Measurements from ENCODE around the gene FOXK1.
"Not testable (repeated sequence)": the region's sequence is repeated elsewhere in the genome, so short reads cannot be mapped to it uniquely, and the experiment has no call there.

The FOXK1 gene

DNA sequence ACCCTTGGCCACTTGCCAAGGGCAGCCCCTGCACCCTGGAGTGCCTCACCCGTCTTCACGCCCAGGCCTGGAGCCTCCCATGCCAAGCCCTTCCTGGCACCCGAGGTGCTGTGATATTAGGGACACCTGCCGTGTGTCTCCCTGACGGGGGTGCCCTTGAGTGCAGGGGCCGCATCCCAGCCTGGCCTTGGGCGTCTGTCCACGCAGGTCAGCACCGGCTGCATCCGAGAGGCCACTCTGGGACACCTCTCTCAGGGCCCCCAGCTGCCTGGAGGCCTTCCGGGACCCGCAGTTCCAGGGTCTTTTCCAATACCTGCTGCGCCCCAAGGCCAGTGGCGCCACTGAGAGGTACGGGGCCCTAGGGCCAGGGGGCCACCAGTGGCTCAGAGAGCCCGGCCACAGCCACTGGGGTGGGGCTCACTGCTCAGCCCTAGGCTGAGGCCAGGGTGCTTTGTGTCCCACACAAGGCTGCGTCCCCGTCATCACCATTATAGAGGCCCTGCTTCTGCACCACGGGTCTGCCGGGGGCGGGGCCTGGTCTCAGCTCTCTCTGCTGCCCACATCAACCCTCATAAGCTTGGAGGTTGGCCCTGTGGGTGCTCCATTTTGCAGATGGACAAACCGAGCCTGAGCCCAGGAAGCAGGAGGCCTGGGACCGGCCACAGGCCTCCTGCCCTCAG, 106.0 kb downstream of the FOXK1 start:
- DNase-seq = no peak

DNA sequence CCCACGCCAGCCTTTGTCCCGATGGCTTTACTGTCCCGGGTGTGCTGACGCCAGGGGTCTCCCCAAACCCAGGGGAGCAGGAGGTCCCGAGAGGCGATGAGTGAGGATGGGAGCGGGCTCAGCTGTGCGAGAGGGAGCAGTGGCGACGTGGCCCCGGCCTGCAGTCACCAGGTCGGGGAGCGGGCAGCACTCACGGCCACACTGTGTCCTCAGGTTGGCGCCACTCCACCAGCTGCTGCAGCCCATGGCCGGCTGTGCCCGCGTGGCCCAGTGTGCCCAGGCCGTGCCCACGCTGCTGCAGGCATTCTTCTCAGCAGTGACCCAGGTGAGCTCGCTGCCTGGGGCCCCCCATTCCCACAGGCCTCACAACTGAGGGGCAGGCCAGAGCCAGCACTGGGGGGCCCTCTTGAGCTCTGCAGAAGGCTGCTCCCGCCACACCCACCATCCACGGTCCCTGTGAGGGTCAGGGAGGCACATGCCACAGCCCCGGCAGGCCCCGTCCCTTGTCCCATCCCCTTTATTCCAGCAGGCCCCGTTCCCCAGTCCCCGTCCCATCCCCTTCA, 106.6 kb downstream of the FOXK1 start:
- no peak for DNase-seq

DNA sequence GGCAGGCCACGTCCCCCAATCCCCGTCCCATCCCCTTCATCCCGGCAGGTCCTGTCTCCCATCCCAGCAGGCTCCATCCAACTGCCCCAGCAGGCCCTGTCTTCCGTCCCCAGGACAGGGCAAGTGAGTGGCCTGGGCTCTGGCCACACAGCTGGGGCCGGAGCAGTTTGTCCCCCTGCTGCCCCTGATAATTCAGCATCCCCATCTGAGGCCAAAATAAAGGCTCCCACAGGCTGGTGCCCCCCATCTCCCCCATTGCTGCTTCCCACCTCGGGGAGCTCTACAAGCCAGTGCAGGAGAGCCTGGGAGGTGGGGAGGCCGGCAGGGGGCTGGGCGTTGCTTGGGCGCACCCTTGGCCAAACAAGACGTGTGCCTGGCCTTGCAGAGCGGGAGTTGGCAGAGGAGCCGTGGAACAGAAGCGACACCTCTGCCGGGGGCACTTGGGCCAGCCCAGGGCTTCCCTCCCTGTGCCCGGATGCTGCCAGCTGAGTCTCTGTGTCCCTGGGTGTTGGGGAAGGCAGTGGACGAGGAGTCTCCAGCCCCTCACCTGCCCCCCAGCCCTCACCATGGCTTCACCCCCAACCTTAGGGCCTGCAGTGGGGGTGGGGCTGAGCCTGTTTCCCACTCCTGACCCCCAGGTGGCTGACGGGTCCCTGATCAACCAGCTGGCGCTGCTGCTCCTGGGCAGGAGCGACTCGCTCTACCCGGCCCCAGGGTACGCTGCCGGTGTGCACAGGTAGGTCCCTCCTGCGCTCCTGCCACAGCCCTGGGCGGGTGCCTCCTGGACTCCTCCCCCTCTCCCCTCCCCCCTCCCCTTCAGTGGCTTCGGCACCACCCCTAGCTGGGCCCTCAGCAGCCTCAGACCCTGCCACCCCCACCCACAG, 107.3 kb downstream of the FOXK1 start:
- no peak for DNase-seq

DNA sequence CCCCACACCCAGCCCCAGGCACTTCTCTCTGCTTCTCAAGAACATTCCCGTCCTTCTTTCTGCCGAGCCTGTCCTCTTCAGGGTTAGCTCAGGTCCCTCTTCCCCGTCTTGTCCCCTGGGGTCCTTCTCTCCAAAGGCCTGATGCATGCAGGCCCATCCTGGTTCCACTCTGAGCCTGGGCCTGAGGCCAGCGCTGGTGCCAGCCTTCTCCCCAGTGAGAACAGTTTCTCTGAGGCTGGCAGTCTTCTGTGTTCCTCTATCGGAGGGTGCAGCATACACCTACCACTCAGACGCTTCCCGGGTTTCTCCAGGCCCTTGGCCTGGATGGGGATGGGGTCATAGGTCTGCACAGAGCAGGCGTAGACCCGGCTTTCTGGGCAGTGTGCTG, 108.0 kb downstream of the FOXK1 start:
- DNase-seq = no peak

DNA sequence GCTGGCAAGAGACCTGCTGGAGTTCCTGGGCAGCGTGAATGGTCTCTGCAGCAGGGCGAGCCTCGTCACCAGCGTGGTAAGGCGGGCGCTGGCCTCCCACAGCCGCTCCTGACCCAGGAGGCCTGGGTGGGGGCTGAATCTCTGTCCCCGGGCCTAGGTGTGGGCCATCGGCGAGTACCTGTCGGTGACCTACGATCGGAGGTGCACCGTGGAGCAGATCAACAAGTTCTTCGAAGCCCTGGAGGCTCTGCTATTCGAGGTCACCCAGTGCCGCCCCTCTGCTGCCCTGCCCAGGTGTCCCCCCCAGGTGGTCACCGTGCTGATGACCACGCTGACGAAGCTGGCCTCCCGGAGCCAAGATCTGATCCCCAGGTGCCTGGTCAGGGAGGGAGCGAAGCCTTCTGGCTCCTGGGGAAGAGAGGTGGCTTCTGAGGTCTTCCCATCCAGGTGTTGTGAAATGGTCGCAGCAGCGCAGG, 108.5 kb downstream of the FOXK1 start:
- DNase-seq = no peak

DNA sequence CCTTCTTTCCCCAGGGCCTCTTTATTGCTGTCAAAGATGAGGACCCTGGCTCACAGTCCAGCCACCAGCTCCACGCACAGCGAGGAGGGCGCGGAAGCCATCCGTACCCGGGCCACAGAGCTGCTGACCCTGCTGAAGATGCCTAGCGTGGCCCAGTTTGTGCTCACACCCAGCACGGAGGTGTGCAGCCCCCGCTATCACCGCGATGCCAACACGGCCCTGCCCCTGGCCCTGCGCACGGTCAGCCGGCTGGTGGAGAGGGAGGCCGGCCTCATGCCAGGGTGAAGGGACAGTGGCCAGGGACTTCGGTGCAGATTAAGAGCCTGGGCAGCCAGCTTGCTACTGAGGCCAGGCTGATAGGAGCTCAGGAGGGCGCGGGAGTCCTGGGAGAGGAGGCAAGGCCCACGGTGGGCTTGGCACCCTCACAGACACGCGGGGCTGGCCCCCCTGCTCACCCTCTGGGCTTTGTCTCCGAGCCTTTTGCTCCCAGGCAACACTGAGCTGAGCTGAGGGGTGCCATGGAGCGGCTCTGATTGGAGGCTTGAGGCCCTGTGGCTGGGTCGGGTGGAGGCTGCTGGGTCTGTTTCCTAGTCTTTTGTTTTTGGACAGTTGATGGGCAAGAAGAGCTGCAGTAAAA, 109.1 kb downstream of the FOXK1 start:
- DNase-seq = no peak

DNA sequence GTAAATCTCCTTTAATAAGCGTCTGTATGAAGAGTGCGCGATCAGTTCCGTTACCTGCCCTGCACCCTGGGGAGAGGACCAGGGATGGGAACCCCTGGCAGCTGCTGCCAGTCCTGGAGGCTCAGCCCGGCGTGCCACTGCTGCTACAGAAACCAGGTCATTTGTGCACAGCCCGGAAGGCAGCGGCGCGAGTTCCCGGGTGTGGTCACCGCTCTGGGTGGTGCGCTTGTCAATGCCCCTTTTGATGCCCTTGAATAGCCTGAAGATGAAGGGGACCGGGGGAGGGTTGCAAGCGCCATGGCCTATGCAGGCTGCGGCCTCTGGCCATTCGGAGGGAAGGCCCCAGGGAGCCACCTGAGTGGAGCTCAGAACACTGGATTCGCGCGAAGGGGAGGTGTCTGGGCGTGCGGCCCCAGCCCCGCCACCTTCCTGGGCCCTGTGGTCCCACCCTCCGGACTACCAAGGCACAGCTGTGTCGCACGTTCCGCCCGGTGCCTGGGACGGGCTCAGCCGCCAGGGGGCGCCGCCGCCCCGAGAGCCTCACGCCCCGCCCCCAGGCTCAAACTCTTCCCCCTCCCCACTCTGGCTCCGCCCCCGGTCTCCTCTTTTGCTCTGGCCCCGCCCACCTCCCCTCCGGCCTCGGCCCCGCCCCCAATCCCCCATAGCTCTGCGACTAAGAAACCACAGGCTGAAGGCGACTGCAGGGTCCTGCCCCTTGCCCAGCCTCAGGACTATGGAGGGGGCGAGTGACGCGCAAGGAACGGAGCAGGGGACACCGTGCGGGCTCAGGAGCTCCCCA, 109.8 kb downstream of the FOXK1 start:
- peak; percentile 41 for DNase-seq

DNA sequence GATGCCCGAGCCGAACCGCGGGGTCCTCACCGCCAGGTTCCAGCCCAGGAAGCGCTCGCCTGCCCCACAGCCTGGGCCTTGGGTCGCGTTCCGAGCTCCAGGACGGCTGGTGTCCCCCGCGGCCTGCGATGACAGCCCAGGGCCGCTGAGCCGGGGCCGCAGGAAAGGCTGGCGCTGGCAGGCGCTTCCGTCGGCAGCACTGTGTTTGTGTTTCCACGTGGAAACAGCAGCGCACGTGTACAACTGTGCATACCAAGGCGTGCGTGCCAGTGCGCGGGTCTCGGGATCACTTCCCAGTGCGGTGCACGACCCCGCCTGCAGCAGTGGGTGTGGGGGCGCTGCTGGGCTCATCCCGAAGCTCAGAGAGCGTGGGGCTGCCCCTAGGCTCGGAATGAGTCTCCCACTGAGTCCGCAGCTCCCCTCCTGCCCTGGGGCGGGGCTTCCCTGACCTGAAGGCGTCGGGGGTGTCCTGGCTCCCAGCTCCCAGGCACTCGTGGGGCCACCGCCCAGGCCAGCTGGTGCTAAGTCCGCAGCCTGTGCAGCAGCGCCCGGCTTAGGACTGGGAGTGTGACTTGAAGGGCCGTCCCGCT, 110.5 kb downstream of the FOXK1 start:
- DNase-seq = no peak

DNA sequence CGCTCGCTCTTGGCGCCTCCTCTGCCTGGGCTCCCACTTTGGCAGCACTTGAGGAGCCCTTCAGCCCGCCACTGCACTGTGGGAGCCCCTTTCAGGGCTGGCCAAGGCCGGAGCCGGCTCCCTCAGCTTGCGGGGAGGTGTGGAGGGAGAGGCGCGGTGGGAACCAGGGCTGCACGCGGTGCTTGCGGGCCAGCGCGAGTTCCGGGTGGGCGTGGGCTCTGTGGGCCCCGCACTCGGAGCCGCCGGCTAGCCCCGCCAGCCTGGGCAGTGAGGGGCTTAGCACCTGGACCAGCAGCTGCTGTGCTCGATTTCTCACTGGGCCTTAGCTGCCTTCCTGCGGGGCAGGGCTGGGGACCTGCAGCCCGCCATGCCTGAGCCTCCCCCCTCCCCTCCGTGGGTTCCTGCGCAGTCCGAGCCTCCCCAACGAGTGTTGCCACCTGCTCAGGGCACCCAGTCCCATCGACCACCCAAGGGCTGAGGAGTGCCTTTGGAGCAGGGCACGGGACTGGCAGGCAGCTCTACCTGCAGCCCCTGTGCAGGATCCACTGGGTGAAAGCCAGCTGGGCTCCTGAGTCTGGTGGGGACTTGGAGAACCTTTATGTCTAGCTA, 111.4 kb downstream of the FOXK1 start:
- not testable (repeated sequence) for DNase-seq

DNA sequence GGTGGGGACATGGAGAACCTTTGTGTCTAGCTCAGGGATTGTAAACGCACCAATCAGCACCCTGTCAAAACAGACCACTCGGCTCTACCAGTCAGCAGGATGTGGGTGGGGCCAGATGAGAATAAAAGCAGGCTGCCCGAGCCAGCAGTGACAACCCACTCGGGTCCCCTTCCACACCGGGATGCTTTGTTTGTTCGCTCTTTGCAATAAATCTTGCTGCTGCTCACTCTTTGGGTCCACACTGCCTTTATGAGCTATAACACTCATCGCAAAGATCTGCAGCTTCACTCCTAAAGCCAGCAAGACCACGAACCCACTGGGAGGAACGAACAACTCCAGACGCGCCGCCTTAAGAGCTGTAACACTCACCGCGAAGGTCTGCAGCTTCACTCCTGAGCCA, 112.1 kb downstream of the FOXK1 start:
- not testable (repeated sequence) for DNase-seq

DNA sequence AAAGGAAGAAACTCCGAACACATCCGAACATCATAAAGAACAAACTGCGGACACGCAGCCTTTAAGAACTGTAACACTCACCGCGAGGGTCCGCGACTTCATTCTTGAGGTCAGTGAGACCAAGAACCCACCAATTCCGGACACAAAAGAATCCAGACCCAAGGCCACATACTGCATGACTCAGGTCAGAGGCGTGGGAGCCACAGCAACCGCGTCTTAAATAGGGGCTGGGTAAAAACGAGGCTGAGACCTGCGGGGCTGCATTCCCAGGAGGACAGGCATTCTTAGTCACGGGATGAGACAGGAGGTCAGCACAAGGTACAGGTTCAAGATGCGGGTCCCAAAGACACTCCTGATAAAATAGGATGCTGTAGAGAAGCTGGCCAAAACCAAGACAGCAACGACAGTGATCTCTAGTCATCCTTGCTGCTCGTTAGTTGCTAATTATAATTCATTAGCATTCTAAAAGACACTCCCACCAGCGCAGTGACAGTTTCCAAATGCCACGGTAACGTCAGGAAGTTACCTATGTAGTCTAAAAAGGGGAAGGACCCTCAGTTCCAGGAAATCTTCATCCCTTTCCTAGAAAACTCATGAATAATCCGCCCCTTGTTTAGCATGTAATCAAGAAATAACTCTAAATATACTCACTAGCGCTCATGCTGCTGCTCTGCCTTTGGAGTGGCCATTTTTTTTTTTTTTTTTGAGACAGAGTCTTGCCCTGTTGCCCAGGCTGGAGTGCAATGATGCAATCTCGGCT, 112.7 kb downstream of the FOXK1 start:
- no peak for DNase-seq

DNA sequence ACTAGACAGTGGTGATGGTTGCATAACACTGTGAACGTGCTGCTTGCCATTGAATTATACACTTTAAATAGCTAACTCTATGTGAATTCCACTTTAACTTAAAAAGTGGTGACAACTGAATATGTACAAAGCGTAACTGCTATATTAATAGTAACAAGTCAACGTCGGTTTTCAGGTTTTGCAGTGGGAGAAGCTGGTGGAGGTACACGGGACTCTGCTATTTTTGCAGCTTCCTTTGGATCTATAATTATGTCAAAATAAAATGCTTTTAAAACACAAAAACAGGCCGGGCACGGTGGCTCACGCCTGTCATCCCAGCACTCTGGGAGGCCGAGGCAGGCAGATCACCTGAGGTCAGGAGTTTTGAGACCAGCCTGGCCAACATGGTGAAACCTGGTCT, 114.4 kb downstream of the FOXK1 start:
- no peak for DNase-seq

DNA sequence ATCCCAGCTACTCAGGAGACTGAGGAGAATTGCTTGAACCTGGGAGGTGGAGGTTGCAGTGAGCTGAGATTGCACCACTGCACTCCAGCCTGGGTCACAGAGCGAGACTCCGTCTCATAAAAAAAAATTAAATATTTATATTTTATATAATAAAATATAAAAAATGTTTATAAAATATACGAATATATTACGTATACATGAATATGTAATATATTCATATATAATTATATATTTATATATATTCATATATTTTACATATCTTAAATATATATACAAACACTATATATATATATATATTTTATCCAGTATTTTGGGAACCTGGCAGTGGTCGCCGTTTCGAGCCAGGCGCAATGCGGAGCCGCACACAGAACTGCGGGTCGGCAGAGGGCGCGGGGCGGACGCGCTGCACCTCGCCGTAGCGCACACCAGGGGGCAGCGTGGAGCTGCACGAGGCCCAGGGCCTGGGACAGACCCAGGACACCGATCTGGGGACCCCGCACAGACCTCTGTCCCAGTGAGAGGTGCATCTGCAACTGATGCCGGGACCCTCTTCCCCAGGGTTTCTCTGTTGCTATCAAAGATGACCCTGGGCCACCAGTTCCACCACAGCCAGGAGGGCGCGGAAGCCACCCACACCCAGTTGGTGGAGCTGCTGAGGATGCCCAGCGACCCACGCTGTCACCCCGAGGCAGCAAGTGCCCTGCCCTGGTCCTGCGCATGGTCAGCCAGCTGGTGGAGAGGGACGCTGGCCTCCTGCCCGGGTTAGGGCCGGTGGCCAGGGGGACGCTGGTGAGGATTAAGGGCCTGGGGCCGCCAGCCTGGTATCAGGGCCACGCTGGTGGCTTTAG, 116.0 kb downstream of the FOXK1 start:
- DNase-seq = peak; percentile 43

DNA sequence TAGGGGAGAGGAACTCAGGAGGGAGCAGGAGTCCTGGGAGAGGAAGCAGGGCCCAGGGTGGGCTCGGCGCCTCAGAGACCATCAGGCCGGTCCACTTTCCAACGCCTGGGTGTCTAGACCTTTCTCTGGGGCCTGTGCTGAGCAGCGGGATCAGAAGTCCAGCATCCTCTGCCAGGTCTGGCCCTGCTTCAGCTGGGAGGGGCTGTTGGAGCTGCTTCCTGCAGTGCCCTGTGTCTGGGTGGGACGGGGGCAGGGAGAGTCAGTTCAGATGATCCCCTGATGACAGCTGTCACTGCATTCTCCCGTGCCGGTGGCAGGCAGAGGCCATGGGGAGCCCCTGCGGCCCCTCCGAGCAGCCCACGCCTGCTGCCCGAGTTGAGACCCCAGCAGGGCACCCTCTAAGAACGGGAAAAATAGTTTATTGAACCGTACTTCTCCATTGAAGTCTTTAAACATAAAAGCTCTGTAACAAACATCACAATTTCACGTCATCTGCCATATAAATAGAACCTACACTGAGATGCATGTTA, 116.7 kb downstream of the FOXK1 start:
- no peak for DNase-seq

DNA sequence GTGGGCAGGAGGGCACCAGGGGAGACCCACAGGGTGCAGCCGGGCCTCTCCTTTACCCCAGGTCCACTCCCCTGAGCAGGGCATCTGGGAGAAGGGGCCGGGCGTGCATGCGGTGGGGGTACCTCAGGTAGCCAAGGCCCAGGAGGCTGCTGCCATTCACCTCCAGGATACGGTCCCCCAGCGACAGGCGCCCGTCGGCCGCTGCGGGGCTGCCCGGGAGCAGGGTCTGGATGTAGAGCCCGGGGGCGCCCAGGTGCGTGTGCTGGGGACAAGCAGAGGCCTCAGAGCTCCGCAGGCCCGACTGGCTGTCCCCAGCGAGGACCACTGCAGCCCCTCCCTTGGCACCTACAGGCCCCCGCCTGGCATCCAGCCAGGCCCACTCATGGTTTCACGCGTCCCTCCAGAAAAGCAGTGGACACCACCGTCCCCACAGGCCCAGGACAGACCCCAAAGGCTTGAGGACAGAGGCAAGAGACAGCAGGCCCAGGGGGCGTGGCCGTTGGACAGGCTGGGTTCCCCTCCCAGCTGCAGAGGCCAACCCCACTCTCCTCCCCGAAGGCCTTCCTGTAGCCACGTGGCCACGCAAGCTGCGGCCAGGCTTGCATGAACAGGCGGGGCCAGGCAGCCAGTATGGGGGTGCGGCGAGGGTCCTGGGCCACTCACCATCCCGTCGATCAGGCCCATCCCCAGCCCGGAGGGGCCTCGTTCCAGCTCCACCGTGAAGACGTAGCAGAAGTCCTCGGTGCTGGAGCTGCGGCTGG, 117.6 kb downstream of the FOXK1 start:
- DNase-seq = no peak

DNA sequence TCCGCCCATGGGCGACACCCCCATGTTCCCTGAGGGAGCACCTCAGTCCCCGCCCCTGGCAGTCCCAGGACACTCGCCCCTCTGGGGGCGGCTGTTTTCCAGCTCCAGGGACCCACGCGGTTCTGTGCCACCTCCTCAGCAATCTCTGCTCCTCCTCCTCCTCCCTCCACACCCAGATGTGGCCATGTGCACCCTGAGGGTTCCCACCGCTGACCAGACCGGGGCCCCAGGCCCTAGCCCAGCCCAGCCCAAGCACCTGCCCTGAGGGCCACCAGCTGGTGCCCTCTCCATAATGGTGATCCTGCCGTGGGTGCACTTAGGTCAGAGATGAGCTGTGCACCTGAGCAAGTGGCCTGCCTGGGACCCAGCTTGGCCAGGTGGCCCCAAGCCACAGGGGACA, 118.4 kb downstream of the FOXK1 start:
- no peak for DNase-seq

DNA sequence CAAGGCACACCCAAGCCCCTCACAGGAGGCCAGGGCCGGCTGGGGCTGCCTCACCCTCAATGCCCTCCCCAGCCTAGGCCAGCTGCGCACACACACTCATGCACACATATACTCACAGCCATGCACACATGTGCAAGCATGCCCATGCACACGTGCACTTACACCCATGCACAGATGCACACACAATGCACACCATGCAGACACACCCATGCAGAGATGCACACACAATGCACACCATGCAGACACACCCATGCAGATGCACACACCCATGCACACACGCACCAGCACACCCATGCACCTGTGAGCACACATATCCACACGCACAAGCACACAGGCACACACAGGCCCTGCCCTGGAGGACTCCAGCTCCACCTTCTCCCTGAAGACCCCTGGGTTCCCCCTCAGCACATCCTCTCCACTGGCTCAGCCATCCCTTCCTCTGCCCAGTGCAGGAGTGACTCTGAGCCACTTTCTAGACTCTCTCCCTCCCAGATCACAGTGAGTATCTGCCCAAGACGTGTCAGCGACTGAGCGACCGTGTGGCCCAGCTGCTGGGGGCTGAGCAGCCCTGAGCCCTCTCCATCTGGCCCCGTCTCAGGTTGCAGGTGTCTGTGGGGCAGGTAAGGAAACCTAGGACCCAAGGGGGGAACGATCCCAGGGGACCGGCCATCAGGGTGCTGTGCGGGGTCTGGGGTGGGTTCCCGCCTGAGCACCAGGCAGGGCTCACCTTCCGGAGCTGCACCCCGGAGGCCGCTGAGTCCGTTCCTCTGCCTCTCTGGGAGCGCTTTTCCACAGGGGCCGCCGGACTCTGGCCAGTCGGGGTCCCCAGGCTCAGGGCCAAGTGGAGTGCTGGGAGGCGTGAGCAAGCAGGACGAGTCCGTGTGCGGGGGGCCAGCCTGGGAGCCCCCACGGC, 119.1 kb downstream of the FOXK1 start:
- DNase-seq = no peak

DNA sequence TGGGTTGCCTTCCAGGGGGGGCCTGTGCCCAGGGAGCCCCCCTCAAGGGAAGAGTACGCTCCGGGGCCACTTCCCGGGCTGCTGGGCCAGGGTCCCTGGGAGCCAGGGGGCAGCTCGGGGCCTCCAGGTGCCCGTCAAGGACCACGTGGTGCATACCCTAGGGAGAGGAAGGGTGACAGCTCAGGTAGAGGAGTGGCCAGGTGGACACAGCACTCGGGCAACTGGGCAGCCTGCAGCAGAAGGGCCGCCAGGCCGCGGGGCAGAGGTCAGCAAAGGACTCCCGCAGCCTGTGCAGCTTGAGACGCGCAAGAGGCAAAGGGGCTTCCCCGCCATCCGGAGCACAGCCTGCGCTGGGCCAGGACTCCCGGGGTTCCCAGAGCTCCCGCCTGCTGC, 119.7 kb downstream of the FOXK1 start:
- no peak for DNase-seq
